Measurements from ENCODE around the gene PLXDC2. TPM values are rescaled to one million over a fixed set of nuclear protein-coding genes. Genes with fewer than 3 reads are reported as not detected.

Gene PLXDC2
- total and polyA plus RNA-seq, 2 experiments from 2014 or later = 13.5 to 19.4 TPM

DNA sequence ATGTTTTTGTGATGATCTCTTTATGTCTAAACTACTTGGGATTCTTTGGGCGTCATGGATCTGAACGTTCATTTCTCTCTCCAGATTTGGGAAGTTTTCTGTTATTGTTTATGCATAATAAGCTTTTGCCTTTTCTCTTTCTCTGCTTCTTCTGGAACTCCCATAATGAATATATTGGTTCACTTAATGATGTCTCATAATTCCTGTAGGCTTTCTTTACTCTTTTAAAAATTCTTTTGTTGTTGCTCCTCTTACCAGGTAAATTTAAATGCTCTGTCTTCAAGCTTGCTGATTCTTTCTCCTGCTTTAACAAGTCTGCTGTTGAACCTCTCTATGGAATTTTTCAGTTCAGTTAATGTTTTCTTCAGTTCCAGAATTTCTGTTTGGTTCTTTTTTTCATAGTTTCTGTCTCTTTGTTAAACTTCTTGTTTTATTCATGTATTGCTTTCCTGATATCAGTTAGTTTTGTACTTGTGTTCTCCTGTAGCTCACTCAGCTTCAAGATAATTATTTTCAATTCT, 317.5 kb downstream of the PLXDC2 start:
- Histone ChIP-seq H3K79me2 (replicated peaks; ENCODE audit: insufficient read depth) (peaks cover 36% of the 10 kb centered on the region), H3K4me1 (ENCODE audit: insufficient read depth) (no peaks in the 10 kb centered on the region), H3K27me3 (ENCODE audit: insufficient read depth) (no peaks in the 10 kb centered on the region), H3K9me2 (ENCODE audit: insufficient read depth) (no peaks in the 10 kb centered on the region), H3K4me3 (no peak overlapping the region), H3F3A (replicated peaks; ENCODE audit: low read depth) (no peaks in the 10 kb centered on the region), H4K20me1 (replicated peaks; ENCODE audit: insufficient read depth) (no peaks in the 10 kb centered on the region), H3K27ac (ENCODE audit: low read depth) (no peak overlapping the region), H3K36me3 (ENCODE audit: insufficient read depth) (no peaks in the 10 kb centered on the region), H2AFZ (no peak overlapping the region), H3K4me2 (no peak overlapping the region)
- no peak for ATAC-seq
- no peak overlapping the region for H3K4me3 Mint-ChIP-seq
- no peaks in the 10 kb centered on the region for H3K27me3 Mint-ChIP-seq (ENCODE audit: insufficient read depth, low read depth, poor library complexity)
- H3K9me3 Mint-ChIP-seq = peaks cover 12% of the 10 kb centered on the region; the same call in 2 of the 3 replicates
- TF ChIP-seq, protein P1, sequence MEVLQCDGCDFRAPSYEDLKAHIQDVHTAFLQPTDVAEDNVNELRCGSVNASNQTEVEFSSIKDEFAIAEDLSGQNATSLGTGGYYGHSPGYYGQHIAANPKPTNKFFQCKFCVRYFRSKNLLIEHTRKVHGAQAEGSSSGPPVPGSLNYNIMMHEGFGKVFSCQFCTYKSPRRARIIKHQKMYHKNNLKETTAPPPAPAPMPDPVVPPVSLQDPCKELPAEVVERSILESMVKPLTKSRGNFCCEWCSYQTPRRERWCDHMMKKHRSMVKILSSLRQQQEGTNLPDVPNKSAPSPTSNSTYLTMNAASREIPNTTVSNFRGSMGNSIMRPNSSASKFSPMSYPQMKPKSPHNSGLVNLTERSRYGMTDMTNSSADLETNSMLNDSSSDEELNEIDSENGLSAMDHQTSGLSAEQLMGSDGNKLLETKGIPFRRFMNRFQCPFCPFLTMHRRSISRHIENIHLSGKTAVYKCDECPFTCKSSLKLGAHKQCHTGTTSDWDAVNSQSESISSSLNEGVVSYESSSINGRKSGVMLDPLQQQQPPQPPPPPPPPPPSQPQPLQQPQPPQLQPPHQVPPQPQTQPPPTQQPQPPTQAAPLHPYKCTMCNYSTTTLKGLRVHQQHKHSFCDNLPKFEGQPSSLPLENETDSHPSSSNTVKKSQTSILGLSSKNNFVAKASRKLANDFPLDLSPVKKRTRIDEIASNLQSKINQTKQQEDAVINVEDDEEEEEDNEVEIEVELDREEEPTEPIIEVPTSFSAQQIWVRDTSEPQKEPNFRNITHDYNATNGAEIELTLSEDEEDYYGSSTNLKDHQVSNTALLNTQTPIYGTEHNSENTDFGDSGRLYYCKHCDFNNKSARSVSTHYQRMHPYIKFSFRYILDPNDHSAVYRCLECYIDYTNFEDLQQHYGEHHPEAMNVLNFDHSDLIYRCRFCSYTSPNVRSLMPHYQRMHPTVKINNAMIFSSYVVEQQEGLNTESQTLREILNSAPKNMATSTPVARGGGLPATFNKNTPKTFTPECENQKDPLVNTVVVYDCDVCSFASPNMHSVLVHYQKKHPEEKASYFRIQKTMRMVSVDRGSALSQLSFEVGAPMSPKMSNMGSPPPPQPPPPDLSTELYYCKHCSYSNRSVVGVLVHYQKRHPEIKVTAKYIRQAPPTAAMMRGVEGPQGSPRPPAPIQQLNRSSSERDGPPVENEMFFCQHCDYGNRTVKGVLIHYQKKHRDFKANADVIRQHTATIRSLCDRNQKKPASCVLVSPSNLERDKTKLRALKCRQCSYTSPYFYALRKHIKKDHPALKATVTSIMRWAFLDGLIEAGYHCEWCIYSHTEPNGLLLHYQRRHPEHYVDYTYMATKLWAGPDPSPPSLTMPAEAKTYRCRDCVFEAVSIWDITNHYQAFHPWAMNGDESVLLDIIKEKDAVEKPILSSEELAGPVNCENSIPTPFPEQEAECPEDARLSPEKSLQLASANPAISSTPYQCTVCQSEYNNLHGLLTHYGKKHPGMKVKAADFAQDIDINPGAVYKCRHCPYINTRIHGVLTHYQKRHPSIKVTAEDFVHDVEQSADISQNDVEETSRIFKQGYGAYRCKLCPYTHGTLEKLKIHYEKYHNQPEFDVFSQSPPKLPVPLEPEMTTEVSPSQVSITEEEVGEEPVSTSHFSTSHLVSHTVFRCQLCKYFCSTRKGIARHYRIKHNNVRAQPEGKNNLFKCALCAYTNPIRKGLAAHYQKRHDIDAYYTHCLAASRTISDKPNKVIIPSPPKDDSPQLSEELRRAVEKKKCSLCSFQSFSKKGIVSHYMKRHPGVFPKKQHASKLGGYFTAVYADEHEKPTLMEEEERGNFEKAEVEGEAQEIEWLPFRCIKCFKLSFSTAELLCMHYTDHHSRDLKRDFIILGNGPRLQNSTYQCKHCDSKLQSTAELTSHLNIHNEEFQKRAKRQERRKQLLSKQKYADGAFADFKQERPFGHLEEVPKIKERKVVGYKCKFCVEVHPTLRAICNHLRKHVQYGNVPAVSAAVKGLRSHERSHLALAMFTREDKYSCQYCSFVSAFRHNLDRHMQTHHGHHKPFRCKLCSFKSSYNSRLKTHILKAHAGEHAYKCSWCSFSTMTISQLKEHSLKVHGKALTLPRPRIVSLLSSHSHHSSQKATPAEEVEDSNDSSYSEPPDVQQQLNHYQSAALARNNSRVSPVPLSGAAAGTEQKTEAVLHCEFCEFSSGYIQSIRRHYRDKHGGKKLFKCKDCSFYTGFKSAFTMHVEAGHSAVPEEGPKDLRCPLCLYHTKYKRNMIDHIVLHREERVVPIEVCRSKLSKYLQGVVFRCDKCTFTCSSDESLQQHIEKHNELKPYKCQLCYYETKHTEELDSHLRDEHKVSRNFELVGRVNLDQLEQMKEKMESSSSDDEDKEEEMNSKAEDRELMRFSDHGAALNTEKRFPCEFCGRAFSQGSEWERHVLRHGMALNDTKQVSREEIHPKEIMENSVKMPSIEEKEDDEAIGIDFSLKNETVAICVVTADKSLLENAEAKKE (CRISPR knock-in tag; IDR thresholded peaks at IDR 0.05) = no peak
- TF ChIP-seq CREB1 (CRISPR knock-in tag; IDR thresholded peaks at IDR 0.05; ENCODE audit: low read depth) = no peak
- no peak for TF ChIP-seq EZH2 (IDR thresholded peaks at IDR 0.05; ENCODE audit: low read depth, unreplicated experiment)
- TF ChIP-seq, protein P2, sequence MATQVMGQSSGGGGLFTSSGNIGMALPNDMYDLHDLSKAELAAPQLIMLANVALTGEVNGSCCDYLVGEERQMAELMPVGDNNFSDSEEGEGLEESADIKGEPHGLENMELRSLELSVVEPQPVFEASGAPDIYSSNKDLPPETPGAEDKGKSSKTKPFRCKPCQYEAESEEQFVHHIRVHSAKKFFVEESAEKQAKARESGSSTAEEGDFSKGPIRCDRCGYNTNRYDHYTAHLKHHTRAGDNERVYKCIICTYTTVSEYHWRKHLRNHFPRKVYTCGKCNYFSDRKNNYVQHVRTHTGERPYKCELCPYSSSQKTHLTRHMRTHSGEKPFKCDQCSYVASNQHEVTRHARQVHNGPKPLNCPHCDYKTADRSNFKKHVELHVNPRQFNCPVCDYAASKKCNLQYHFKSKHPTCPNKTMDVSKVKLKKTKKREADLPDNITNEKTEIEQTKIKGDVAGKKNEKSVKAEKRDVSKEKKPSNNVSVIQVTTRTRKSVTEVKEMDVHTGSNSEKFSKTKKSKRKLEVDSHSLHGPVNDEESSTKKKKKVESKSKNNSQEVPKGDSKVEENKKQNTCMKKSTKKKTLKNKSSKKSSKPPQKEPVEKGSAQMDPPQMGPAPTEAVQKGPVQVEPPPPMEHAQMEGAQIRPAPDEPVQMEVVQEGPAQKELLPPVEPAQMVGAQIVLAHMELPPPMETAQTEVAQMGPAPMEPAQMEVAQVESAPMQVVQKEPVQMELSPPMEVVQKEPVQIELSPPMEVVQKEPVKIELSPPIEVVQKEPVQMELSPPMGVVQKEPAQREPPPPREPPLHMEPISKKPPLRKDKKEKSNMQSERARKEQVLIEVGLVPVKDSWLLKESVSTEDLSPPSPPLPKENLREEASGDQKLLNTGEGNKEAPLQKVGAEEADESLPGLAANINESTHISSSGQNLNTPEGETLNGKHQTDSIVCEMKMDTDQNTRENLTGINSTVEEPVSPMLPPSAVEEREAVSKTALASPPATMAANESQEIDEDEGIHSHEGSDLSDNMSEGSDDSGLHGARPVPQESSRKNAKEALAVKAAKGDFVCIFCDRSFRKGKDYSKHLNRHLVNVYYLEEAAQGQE (IDR thresholded peaks at IDR 0.05; ENCODE audit: unreplicated experiment) = no peak
- no peak for TF ChIP-seq NANOG (IDR thresholded peaks at IDR 0.05; ENCODE audit: borderline replicate concordance)
- no peak for TF ChIP-seq ZNF331 (CRISPR knock-in tag; IDR thresholded peaks at IDR 0.05; ENCODE audit: low read depth)
- TF ChIP-seq, protein P3, sequence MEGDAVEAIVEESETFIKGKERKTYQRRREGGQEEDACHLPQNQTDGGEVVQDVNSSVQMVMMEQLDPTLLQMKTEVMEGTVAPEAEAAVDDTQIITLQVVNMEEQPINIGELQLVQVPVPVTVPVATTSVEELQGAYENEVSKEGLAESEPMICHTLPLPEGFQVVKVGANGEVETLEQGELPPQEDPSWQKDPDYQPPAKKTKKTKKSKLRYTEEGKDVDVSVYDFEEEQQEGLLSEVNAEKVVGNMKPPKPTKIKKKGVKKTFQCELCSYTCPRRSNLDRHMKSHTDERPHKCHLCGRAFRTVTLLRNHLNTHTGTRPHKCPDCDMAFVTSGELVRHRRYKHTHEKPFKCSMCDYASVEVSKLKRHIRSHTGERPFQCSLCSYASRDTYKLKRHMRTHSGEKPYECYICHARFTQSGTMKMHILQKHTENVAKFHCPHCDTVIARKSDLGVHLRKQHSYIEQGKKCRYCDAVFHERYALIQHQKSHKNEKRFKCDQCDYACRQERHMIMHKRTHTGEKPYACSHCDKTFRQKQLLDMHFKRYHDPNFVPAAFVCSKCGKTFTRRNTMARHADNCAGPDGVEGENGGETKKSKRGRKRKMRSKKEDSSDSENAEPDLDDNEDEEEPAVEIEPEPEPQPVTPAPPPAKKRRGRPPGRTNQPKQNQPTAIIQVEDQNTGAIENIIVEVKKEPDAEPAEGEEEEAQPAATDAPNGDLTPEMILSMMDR (conservative IDR thresholded peaks at IDR 0.05; ENCODE audit: low read depth in 2 of 2) = no peak
- no peak for TF ChIP-seq JUNB (IDR thresholded peaks at IDR 0.05; ENCODE audit: unreplicated experiment)
- no peak for TF ChIP-seq ZNF114 (CRISPR knock-in tag; IDR thresholded peaks at IDR 0.05)
- no peak for TF ChIP-seq EZH2phosphoT487 (IDR thresholded peaks at IDR 0.05; ENCODE audit: unreplicated experiment)
- no peak for TF ChIP-seq STAT1 (IDR thresholded peaks at IDR 0.05; ENCODE audit: unreplicated experiment)
- TF ChIP-seq POLR2AphosphoS5 (IDR thresholded peaks at IDR 0.05; ENCODE audit: low read depth) = no peak
- TF ChIP-seq ETS1 (IDR thresholded peaks at IDR 0.05) = no peak
- H3K4me1 Mint-ChIP-seq = no peaks in the 10 kb centered on the region; the same call in 2 of the 3 replicates
- DNase-seq (ENCODE audit: low spot score) = no peak
- H3K27ac Mint-ChIP-seq = no peak overlapping the region
- peaks cover 15% of the 10 kb centered on the region for H3K36me3 Mint-ChIP-seq (ENCODE audit: low read depth)
